ENCODE data around the gene PEPD.

PEPD gene

DNA sequence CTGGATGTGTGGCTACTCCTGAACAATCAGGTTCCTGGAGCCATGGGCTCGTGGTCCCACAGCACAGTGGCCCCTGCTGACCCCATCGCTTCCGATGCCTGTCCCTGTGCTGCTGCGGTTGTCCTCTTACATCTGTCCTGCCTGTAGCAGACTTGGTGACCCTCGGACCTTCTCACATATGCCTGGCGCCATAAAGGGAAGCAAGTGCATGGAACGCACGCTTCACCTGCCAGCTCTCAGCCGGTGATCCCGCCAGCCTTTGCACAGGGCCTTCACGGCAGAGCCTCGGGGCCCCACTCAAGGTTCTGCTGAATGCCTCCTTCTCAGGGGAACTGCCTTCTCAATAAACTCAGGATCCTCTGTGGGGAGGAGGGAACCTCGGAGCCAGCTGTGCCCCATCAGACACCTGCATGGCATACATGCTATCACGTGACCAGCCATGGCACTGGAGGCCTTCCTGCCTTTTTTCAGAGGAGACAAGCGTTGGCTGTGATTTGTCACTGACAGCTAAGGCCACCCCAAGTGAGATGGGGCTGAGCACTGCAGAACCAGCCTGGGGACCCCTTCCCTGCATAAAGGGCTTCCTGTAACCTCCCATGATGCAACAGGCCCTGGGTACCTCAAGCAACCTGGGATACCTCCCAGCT, 24.3 kb downstream of the PEPD start:
- no peaks in the 10 kb centered on the region for H4K20me1 ChIP-seq (ENCODE audit: insufficient read depth, low read length)
- no peaks in the 10 kb centered on the region for H3K36me3 ChIP-seq (ENCODE audit: insufficient read depth, low read length)
- no peaks in the 10 kb centered on the region for H3K79me2 ChIP-seq (ENCODE audit: insufficient read depth, low read length)
- no peaks in the 10 kb centered on the region for H3K9me3 ChIP-seq (ENCODE audit: low read length)
- H3K4me2 ChIP-seq (ENCODE audit: low read length): no peak overlapping the region
- H3K27ac ChIP-seq (ENCODE audit: low read depth, low read length, poor library complexity, severe bottlenecking): no peak overlapping the region
- no peak overlapping the region for H3K9ac ChIP-seq (ENCODE audit: low read length)
- no peaks in the 10 kb centered on the region for H3F3A ChIP-seq (ENCODE audit: insufficient read depth, low read length)
- no peak overlapping the region for H2AFZ ChIP-seq (ENCODE audit: low read length)
- no peak overlapping the region for H3K4me3 ChIP-seq (ENCODE audit: low read depth, low read length, poor library complexity, severe bottlenecking)
- no peaks in the 10 kb centered on the region for H3K27me3 ChIP-seq (ENCODE audit: insufficient read depth, low read length)
- TF ChIP-seq, protein P1, sequence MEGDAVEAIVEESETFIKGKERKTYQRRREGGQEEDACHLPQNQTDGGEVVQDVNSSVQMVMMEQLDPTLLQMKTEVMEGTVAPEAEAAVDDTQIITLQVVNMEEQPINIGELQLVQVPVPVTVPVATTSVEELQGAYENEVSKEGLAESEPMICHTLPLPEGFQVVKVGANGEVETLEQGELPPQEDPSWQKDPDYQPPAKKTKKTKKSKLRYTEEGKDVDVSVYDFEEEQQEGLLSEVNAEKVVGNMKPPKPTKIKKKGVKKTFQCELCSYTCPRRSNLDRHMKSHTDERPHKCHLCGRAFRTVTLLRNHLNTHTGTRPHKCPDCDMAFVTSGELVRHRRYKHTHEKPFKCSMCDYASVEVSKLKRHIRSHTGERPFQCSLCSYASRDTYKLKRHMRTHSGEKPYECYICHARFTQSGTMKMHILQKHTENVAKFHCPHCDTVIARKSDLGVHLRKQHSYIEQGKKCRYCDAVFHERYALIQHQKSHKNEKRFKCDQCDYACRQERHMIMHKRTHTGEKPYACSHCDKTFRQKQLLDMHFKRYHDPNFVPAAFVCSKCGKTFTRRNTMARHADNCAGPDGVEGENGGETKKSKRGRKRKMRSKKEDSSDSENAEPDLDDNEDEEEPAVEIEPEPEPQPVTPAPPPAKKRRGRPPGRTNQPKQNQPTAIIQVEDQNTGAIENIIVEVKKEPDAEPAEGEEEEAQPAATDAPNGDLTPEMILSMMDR (IDR thresholded peaks at IDR 0.05; ENCODE audit: low read length): no peak
- no peak for TF ChIP-seq EZH2 (IDR thresholded peaks at IDR 0.05; ENCODE audit: borderline replicate concordance, low read length)
- no peaks in the 10 kb centered on the region for H3K9me2 ChIP-seq (ENCODE audit: low read depth, low read length)
- H3K4me1 ChIP-seq (ENCODE audit: insufficient read depth, low read length, severe bottlenecking): no peaks in the 10 kb centered on the region

DNA sequence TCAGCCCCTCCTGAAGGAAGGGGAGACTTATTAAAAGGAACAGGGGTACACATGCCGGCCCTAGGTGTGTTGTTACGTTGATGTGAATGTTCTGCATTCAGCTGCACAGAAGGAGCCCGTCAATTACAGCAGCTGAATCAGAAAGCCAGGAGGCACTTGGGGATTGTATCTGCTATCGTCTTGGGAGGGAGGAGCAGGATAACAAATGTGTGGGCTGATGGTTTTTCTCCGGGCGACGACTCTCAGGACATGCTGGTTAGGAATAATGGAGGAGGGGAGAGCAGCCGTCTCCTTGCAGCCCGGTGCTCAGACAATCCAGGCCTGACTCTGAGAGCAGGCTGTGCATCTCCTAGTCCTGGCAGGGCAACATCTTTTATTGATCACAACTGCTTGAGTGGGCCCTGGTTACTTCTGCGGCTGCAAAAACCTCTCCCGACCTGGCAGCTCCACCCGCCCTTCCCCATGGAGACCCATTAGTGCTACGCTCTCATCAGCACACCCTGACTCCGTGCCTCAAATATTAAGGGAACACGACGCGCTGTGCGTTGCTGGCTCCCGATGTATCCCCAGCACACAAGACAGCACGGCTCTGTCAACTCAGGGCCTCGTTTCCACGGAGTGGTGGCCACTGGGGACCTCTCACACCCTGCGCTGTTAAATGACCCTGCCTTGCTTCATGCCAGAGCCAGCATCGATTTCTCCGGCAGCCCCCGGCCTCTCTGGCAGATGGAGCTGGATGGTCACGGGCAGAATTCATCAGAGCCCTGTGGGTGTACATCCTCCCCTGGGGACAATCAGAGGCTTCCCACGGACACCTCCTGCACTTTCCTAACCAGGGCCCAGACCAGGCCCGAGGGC, 25.3 kb downstream of the PEPD start:
- no peak overlapping the region for H3K4me3 ChIP-seq (ENCODE audit: low read depth, low read length, poor library complexity, severe bottlenecking)
- no peak overlapping the region for H3K9ac ChIP-seq (ENCODE audit: low read length)
- no peaks in the 10 kb centered on the region for H3K79me2 ChIP-seq (ENCODE audit: insufficient read depth, low read length)
- no peaks in the 10 kb centered on the region for H3K9me3 ChIP-seq (ENCODE audit: low read length)
- H3F3A ChIP-seq (ENCODE audit: insufficient read depth, low read length): no peaks in the 10 kb centered on the region
- no peak overlapping the region for H3K27ac ChIP-seq (ENCODE audit: low read depth, low read length, poor library complexity, severe bottlenecking)
- no peaks in the 10 kb centered on the region for H3K4me1 ChIP-seq (ENCODE audit: insufficient read depth, low read length, severe bottlenecking)
- TF ChIP-seq, protein P1 (IDR thresholded peaks at IDR 0.05; ENCODE audit: low read length): no peak
- no peak for TF ChIP-seq EZH2 (IDR thresholded peaks at IDR 0.05; ENCODE audit: borderline replicate concordance, low read length)
- no peaks in the 10 kb centered on the region for H4K20me1 ChIP-seq (ENCODE audit: insufficient read depth, low read length)
- H3K4me2 ChIP-seq (ENCODE audit: low read length): no peak overlapping the region
- H3K27me3 ChIP-seq (ENCODE audit: insufficient read depth, low read length): no peaks in the 10 kb centered on the region
- H3K9me2 ChIP-seq (ENCODE audit: low read depth, low read length): no peaks in the 10 kb centered on the region
- no peaks in the 10 kb centered on the region for H3K36me3 ChIP-seq (ENCODE audit: insufficient read depth, low read length)
- H2AFZ ChIP-seq (ENCODE audit: low read length): no peak overlapping the region

DNA sequence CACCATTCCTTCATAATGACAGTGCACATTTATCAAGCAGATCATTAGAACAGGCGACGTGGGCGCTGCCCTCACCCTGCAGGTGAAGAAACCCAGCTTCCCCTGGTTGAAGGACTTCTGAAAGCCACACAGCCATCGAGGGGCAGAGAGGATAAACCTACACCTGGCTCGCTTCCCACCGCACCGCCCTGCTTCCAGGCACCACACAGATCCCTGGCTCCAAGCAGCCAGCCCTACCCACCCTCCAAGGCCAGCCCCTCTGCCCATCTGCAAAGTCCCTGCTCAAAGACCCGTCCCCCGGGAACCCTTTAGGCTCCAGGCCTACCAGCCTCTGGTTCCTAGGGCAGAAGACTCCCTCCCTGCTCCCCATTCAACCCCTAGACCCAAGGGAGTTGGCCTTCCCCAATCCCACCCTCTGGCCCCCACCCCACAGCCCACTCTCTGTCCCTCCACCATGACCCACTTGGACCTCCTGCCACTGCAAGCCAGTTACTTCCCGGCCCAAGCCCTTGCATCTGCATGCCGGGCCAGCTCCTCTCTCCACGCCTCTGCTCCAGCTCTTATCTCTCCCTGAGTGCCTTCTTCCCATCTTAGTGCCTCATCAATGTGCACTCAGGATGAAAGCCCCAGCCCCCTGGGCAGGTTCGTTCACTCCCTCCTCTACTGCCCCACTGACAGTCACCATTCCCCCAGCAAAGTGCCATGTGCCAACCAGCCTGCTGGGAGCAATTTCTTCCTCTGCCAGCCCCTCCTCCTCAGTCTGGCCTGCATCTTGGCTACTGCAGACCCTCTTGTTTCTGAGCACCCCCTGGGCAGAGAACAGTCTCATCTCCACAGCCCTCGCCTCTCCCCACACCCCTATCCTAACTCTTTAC, 28.0 kb downstream of the PEPD start:
- Histone ChIP-seq H3K27me3 (ENCODE audit: insufficient read depth, low read length) (no peaks in the 10 kb centered on the region), H3K4me2 (ENCODE audit: low read length) (no peak overlapping the region), H3K36me3 (ENCODE audit: insufficient read depth, low read length) (no peaks in the 10 kb centered on the region), H3K27ac (ENCODE audit: low read depth, low read length, poor library complexity, severe bottlenecking) (no peak overlapping the region), H3K4me3 (ENCODE audit: low read depth, low read length, poor library complexity, severe bottlenecking) (no peak overlapping the region), H3K9me3 (ENCODE audit: low read length) (no peaks in the 10 kb centered on the region), H3F3A (ENCODE audit: insufficient read depth, low read length) (no peaks in the 10 kb centered on the region), H3K79me2 (ENCODE audit: insufficient read depth, low read length) (no peaks in the 10 kb centered on the region), H3K9ac (ENCODE audit: low read length) (no peak overlapping the region), H3K4me1 (ENCODE audit: insufficient read depth, low read length, severe bottlenecking) (no peaks in the 10 kb centered on the region), H2AFZ (ENCODE audit: low read length) (no peak overlapping the region), H4K20me1 (ENCODE audit: insufficient read depth, low read length) (no peaks in the 10 kb centered on the region), H3K9me2 (ENCODE audit: low read depth, low read length) (no peaks in the 10 kb centered on the region)
- no peak for TF ChIP-seq EZH2 (IDR thresholded peaks at IDR 0.05; ENCODE audit: borderline replicate concordance, low read length)
- TF ChIP-seq, protein P1 (IDR thresholded peaks at IDR 0.05; ENCODE audit: low read length): no peak

All from OCI-LY1 (cell line).